ENCODE results near the gene RCL1.

DNA sequence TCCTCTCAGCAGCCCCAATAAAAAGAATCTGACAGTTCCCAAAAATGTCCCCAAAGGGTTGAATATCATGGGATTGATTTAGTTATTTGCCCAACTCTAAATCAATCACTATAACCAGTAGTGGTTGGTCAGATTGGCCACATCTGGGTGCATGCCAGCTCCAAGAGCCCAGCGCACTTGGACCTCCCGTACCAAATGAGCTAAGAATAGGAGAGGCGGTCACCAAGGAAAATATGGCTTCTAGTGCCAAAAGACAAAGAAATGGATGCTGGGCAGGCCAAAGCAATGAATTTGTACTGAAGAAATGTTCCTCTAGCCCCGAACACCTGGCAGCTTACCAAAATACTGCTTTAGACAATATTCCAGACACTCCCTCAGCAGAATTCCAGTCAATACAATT lies 80.3 kb downstream of the RCL1 start:
- no peak for TF ChIP-seq ZNF713 (CRISPR knock-in tag; IDR thresholded peaks at IDR 0.05)
- no peak for TF ChIP-seq EP300 (IDR thresholded peaks at IDR 0.05; ENCODE audit: low read depth in 2 of 2, low read length in 2 of 2)
- no peak for TF ChIP-seq EP300 (CRISPR knock-in tag; IDR thresholded peaks at IDR 0.05; ENCODE audit: borderline replicate concordance)
- TF ChIP-seq, protein P1, sequence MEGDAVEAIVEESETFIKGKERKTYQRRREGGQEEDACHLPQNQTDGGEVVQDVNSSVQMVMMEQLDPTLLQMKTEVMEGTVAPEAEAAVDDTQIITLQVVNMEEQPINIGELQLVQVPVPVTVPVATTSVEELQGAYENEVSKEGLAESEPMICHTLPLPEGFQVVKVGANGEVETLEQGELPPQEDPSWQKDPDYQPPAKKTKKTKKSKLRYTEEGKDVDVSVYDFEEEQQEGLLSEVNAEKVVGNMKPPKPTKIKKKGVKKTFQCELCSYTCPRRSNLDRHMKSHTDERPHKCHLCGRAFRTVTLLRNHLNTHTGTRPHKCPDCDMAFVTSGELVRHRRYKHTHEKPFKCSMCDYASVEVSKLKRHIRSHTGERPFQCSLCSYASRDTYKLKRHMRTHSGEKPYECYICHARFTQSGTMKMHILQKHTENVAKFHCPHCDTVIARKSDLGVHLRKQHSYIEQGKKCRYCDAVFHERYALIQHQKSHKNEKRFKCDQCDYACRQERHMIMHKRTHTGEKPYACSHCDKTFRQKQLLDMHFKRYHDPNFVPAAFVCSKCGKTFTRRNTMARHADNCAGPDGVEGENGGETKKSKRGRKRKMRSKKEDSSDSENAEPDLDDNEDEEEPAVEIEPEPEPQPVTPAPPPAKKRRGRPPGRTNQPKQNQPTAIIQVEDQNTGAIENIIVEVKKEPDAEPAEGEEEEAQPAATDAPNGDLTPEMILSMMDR (CRISPR knock-in tag; IDR thresholded peaks at IDR 0.05): no peak
- no peak for TF ChIP-seq KAT7 (CRISPR knock-in tag; IDR thresholded peaks at IDR 0.05; ENCODE audit: borderline replicate concordance)
- TF ChIP-seq, protein P2, sequence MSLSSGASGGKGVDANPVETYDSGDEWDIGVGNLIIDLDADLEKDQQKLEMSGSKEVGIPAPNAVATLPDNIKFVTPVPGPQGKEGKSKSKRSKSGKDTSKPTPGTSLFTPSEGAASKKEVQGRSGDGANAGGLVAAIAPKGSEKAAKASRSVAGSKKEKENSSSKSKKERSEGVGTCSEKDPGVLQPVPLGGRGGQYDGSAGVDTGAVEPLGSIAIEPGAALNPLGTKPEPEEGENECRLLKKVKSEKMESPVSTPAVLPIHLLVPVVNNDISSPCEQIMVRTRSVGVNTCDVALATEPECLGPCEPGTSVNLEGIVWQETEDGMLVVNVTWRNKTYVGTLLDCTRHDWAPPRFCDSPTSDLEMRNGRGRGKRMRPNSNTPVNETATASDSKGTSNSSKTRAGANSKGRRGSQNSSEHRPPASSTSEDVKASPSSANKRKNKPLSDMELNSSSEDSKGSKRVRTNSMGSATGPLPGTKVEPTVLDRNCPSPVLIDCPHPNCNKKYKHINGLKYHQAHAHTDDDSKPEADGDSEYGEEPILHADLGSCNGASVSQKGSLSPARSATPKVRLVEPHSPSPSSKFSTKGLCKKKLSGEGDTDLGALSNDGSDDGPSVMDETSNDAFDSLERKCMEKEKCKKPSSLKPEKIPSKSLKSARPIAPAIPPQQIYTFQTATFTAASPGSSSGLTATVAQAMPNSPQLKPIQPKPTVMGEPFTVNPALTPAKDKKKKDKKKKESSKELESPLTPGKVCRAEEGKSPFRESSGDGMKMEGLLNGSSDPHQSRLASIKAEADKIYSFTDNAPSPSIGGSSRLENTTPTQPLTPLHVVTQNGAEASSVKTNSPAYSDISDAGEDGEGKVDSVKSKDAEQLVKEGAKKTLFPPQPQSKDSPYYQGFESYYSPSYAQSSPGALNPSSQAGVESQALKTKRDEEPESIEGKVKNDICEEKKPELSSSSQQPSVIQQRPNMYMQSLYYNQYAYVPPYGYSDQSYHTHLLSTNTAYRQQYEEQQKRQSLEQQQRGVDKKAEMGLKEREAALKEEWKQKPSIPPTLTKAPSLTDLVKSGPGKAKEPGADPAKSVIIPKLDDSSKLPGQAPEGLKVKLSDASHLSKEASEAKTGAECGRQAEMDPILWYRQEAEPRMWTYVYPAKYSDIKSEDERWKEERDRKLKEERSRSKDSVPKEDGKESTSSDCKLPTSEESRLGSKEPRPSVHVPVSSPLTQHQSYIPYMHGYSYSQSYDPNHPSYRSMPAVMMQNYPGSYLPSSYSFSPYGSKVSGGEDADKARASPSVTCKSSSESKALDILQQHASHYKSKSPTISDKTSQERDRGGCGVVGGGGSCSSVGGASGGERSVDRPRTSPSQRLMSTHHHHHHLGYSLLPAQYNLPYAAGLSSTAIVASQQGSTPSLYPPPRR (CRISPR knock-in tag; IDR thresholded peaks at IDR 0.05; ENCODE audit: borderline replicate concordance): no peak
- TF ChIP-seq, protein P3, sequence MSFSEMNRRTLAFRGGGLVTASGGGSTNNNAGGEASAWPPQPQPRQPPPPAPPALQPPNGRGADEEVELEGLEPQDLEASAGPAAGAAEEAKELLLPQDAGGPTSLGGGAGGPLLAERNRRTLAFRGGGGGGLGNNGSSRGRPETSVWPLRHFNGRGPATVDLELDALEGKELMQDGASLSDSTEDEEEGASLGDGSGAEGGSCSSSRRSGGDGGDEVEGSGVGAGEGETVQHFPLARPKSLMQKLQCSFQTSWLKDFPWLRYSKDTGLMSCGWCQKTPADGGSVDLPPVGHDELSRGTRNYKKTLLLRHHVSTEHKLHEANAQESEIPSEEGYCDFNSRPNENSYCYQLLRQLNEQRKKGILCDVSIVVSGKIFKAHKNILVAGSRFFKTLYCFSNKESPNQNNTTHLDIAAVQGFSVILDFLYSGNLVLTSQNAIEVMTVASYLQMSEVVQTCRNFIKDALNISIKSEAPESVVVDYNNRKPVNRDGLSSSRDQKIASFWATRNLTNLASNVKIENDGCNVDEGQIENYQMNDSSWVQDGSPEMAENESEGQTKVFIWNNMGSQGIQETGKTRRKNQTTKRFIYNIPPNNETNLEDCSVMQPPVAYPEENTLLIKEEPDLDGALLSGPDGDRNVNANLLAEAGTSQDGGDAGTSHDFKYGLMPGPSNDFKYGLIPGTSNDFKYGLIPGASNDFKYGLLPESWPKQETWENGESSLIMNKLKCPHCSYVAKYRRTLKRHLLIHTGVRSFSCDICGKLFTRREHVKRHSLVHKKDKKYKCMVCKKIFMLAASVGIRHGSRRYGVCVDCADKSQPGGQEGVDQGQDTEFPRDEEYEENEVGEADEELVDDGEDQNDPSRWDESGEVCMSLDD (CRISPR knock-in tag; IDR thresholded peaks at IDR 0.05; ENCODE audit: borderline replicate concordance): no peak
- TF ChIP-seq MTF1 (CRISPR knock-in tag; IDR thresholded peaks at IDR 0.05): no peak
- no peak for TF ChIP-seq DPF2 (CRISPR knock-in tag; IDR thresholded peaks at IDR 0.05; ENCODE audit: borderline replicate concordance, low read depth)
- no peak for TF ChIP-seq ZNF772 (CRISPR knock-in tag; IDR thresholded peaks at IDR 0.05)
- TF ChIP-seq, protein P4, sequence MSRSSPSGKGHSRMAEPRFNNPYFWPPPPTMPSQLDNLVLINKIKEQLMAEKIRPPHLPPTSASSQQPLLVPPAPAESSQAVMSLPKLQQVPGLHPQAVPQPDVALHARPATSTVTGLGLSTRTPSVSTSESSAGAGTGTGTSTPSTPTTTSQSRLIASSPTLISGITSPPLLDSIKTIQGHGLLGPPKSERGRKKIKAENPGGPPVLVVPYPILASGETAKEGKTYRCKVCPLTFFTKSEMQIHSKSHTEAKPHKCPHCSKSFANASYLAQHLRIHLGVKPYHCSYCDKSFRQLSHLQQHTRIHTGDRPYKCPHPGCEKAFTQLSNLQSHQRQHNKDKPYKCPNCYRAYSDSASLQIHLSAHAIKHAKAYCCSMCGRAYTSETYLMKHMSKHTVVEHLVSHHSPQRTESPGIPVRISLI (CRISPR knock-in tag; IDR thresholded peaks at IDR 0.05; ENCODE audit: borderline replicate concordance): no peak
- TF ChIP-seq PAX8 (CRISPR knock-in tag; IDR thresholded peaks at IDR 0.05; ENCODE audit: borderline replicate concordance): no peak

Measured in HepG2 (cell line).